GM12878 (cell line): ENCODE results near the gene BATF. TPM values are rescaled to one million over a fixed set of nuclear protein-coding genes. Genes with fewer than 3 reads are reported as not detected.

Experiments
- BACH1 ChIP-seq: fragments of 450-650 bp; IDR thresholded peaks from 2 replicates; pipeline ENCODE4 v1.6.1; 2017; ENCODE audit warnings: mild to moderate bottlenecking, borderline replicate concordance
- CEBPB ChIP-seq, 2 experiments: fragments of 150-350 bp in 1 of 2; IDR thresholded peaks; 2 replicates each; pipeline ENCODE4 v1.6.1; 2012 to 2014; ENCODE audit warnings: low read depth in 2 of 2, low read length in 2 of 2, borderline replicate concordance in 1 of 2, inconsistent platforms in 1 of 2
- E2F8 ChIP-seq: fragments of 450-650 bp; IDR thresholded peaks from 2 replicates; pipeline ENCODE4 v1.6.1; 2018; ENCODE audit warnings: mild to moderate bottlenecking, low read depth, moderate library complexity; ENCODE audit not compliant: partially characterized antibody
- HCFC1 ChIP-seq: fragments of 150-350 bp; IDR thresholded peaks from 2 replicates; pipeline ENCODE4 v1.6.1; 2014; ENCODE audit warnings: low read length
- HDGF ChIP-seq: fragments of 450-650 bp; IDR thresholded peaks from 2 replicates; pipeline ENCODE4 v1.6.1; 2016; ENCODE audit warnings: antibody characterized with exemption
- KAT2A ChIP-seq: conservative IDR thresholded peaks from 2 replicates; pipeline ENCODE4 v1.6.1; 2011; ENCODE audit warnings: low read depth, low read length; ENCODE audit not compliant: control insufficient read depth
- KLF5 ChIP-seq: fragments of 450-650 bp; IDR thresholded peaks from 2 replicates; pipeline ENCODE4 v1.6.1; 2014; ENCODE audit warnings: mild to moderate bottlenecking; ENCODE audit not compliant: partially characterized antibody
- NFIC ChIP-seq: IDR thresholded peaks from 2 replicates; pipeline ENCODE4 v1.6.1; 2012; ENCODE audit warnings: low read depth, mild to moderate bottlenecking, inconsistent platforms, low read length, moderate library complexity
- PBX3 ChIP-seq: IDR thresholded peaks from 2 replicates; pipeline ENCODE4 v1.6.1; 2011; ENCODE audit warnings: mild to moderate bottlenecking, low read depth, low read length, moderate library complexity; ENCODE audit not compliant: insufficient replicate concordance
- POLR2AphosphoS2 ChIP-seq: IDR thresholded peaks from 2 replicates; pipeline ENCODE4 v1.6.1; 2011; ENCODE audit warnings: low read depth, mild to moderate bottlenecking, low read length, improper control_type of control experiment, moderate library complexity
- RCOR1 ChIP-seq: conservative IDR thresholded peaks from 2 replicates; pipeline ENCODE4 v1.6.1; 2012; ENCODE audit warnings: low read depth, low read length, improper control_type of control experiment
- REST ChIP-seq: IDR thresholded peaks from 2 replicates; pipeline ENCODE4 v1.6.1; 2012; ENCODE audit warnings: mild to moderate bottlenecking, low read depth, low read length
- SMAD1 ChIP-seq: fragments of 450-650 bp; IDR thresholded peaks from 2 replicates; pipeline ENCODE4 v1.6.1; 2018; ENCODE audit warnings: mild to moderate bottlenecking, low read depth; ENCODE audit not compliant: partially characterized antibody
- SMARCA5 ChIP-seq: fragments of 450-650 bp; IDR thresholded peaks from 2 replicates; pipeline ENCODE4 v1.6.1; 2017; ENCODE audit warnings: mild to moderate bottlenecking
- SREBF1 ChIP-seq: IDR thresholded peaks from 2 replicates; pipeline ENCODE4 v1.6.1; 2012; ENCODE audit warnings: mild to moderate bottlenecking, low read length
- SREBF2 ChIP-seq: IDR thresholded peaks from 2 replicates; pipeline ENCODE4 v1.6.1; 2012; ENCODE audit warnings: mild to moderate bottlenecking, low read length
- USF1 ChIP-seq: IDR thresholded peaks from 2 replicates; pipeline ENCODE4 v1.6.1; 2011; ENCODE audit warnings: borderline replicate concordance, low read depth, mild to moderate bottlenecking, moderate library complexity, mixed read lengths, low read length; ENCODE audit not compliant: insufficient read depth; ENCODE audit errors: extremely low read length
- ZBTB11 ChIP-seq: fragments of 450-650 bp; formaldehyde crosslinking; IDR thresholded peaks from 2 replicates; pipeline ENCODE4 v1.5.0; 2022; ENCODE audit warnings: mild to moderate bottlenecking, missing genetic modification characterization
- ZNF384 ChIP-seq: IDR thresholded peaks from 2 replicates; pipeline ENCODE4 v1.6.1; 2012; ENCODE audit warnings: low read depth, mild to moderate bottlenecking, low read length, improper control_type of control experiment, borderline replicate concordance
- polyA plus RNA-seq, 11 experiments: library from polyadenylated mRNA; depleted of rRNA in 4 of 11; unstranded in 6 of 11; stranded (reverse) in 5 of 11; fragments of >200 nt; fragmentation: Nextera tagmentation in 4 of 11; fragmentation: Illumina TruSeq in 1 of 11; extraction: Ambion mirVana in 4 of 11; extraction: Trizol in 1 of 11; gene quantifications; 1 replicate in 1 of 11; 2 replicates in 10 of 11; pipeline versions ENCODE4 v1.2.1 to v1.2.3, GENCODE V29; 2011 to 2016; ENCODE audit warnings: inconsistent platforms in 2 of 11, missing spikeins in 2 of 11, low read depth in 1 of 11
- total RNA-seq, 4 experiments: library from RNA; depleted of rRNA in 3 of 4; stranded (reverse); fragments of >200 nt in 3 of 4; fragmentation: Illumina TruSeq in 1 of 4; extraction: Trizol in 1 of 4; gene quantifications; 2 replicates each; pipeline versions ENCODE4 v1.2.1 to v1.2.3, GENCODE V29; 2013 to 2021

Gene BATF
- total and polyA plus RNA-seq, 10 of the 15 experiments (the other 5 are each of a cell fraction or from before 2014, with no cell fraction given) = 10.0 to 154 (median 103) TPM

DNA sequence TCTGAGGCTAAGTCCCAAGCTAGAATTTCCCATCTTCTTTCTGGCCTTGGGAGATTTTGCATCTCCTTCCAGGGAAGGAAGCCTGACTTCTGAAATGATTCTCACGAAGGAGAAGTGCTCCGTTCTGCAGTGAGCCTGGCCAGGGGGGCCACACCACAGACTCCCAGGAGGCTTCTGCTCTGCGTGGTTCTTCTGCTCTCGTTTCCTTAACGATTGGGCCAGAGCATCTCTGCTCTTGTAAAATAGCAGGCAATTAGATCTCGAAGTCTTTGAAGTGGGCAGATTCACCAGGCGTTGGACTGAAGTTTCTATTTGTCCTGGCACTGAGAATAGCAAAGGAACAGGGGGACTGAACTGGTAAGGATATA, 6.7 kb upstream of the BATF start (continued):
- TF ChIP-seq USF1 (no peak), RCOR1 (0 out of 2 replicates have a peak, but pooled peaks have one; percentile 9), BACH1 (peak; percentile 53; the same call in 1 of the 2 replicates), HCFC1 (no peak), SMARCA5 (no peak), NFIC (peak; percentile 60; the same call in 1 of the 2 replicates), HDGF (no peak), PBX3 (no peak), SREBF1 (no peak), REST (no peak), SMAD1 (peak; percentile 80), KLF5 (no peak), KAT2A (no peak), CEBPB (IDR thresholded peaks at IDR 0.05; ENCODE audit: borderline replicate concordance in 1 of 2, low read depth in 2 of 2, low read length in 2 of 2) (no peak; a peak in 1 of 4 replicates), ZNF384 (no peak), SREBF2 (no peak), POLR2AphosphoS2 (no peak), E2F8 (no peak), ZBTB11 (CRISPR knock-in tag) (no peak)
